K562 (cell line): ENCODE measurements around the gene MDM4.

ENCODE experiments used
- CBFB ChIP-seq: sonication (generic); formaldehyde crosslinking; IDR thresholded peaks from 2 replicates; pipeline ENCODE4 v1.4.0; 2020; ENCODE audit warnings: mild to moderate bottlenecking, missing genetic modification reagents
- CBX1 ChIP-seq: sonication (generic); IDR thresholded peaks from 2 replicates; pipeline ENCODE4 v1.6.1; 2016; ENCODE audit warnings: antibody characterized with exemption, low read depth, mild to moderate bottlenecking
- CTCF ChIP-seq, 3 experiments: IDR thresholded peaks in 2 of 3; conservative IDR thresholded peaks in 1 of 3; 2 replicates each; pipeline ENCODE4 v1.5.1; 2011 to 2012; ENCODE audit warnings: low read length in 3 of 3, mild to moderate bottlenecking in 3 of 3, control low read depth in 2 of 3, improper control_type of control experiment in 1 of 3, inconsistent platforms in 1 of 3, low read depth in 1 of 3, mixed read lengths in 1 of 3, moderate library complexity in 1 of 3; ENCODE audit not compliant: insufficient read depth in 2 of 3
- EZH2 ChIP-seq: IDR thresholded peaks from 2 replicates; pipeline ENCODE4 v1.6.1; 2012; ENCODE audit warnings: low read depth, mild to moderate bottlenecking, inconsistent platforms, low read length, borderline replicate concordance
- GABPA ChIP-seq: fragments of 200-800 bp; sonication (Bioruptor generic); conservative IDR thresholded peaks from 2 replicates; pipeline ENCODE4 v1.6.1; 2016; ENCODE audit warnings: low read depth, missing genetic modification characterization, missing compliant biosample characterization
- GATA2 ChIP-seq: sonication (generic); formaldehyde crosslinking; IDR thresholded peaks from 2 replicates; pipeline ENCODE4 v1.4.0; 2020; ENCODE audit warnings: mild to moderate bottlenecking, missing genetic modification reagents
- POLR2A ChIP-seq: fragments of 450-650 bp; conservative IDR thresholded peaks from 2 replicates; pipeline ENCODE4 v1.6.1; 2016
- POLR2AphosphoS5 ChIP-seq: IDR thresholded peaks from 2 replicates; pipeline ENCODE4 v1.6.1; 2011; ENCODE audit warnings: mild to moderate bottlenecking, low read depth, low read length, moderate library complexity; ENCODE audit not compliant: control insufficient read depth, insufficient read depth
- THAP12 ChIP-seq: fragments of 250-450 bp; sonication (Bioruptor Pico); IDR thresholded peaks from 2 replicates; pipeline ENCODE4 v1.9.0; 2021; ENCODE audit warnings: mild to moderate bottlenecking, inconsistent platforms
- ZNF24 ChIP-seq: fragments of 450-650 bp; IDR thresholded peaks from 2 replicates; pipeline ENCODE4 v1.6.1; 2016
- ZNF253 ChIP-seq: fragments of 250-450 bp; sonication (Bioruptor Pico); conservative IDR thresholded peaks from 2 replicates; pipeline ENCODE4 v1.6.1; 2021; ENCODE audit warnings: mild to moderate bottlenecking

- TF ChIP-seq GATA2 (CRISPR knock-in tag) (no peak), CBX1 (no peak), POLR2A (no peak), CTCF (IDR thresholded peaks at IDR 0.05 in 2 of 3, conservative IDR thresholded peaks at IDR 0.05 in 1 of 3; ENCODE audit: insufficient read depth in 2 of 3, low read depth in 1 of 3, low read length in 3 of 3) (no peak), EZH2 (no peak), CBFB (CRISPR knock-in tag) (no peak), GABPA (tag) (no peak), POLR2AphosphoS5 (no peak), ZNF24 (no peak), THAP12 (no peak), ZNF253 (no peak)
These were observed 7.5 kb downstream of the MDM4 start for GRCh38 chr1:204523605-204524215.
